Heart left ventricle (tissue), 16 donors: Measurements from ENCODE around the gene IFNL4. TPM values are rescaled to one million over a fixed set of nuclear protein-coding genes. Genes with fewer than 3 reads are reported as not detected.

Experiments
- ATAC-seq, 4 donors: fragments of 200-7000 bp; cut with Tn5 transposase; one replicate each; pipeline ENCODE4 v1.9.1; 2020 to 2022; ENCODE audit warnings: moderate library complexity in 4 of 4, mild to moderate bottlenecking in 3 of 4, moderate number of reproducible peaks in 1 of 4
- DNase-seq, 5 donors: peaks; one replicate each; pipeline ENCODE4 v3.0.0-alpha.2; 2020
- H3K27ac ChIP-seq, 12 donors: fragments of 200-600 bp; sonication (generic) in 4 of 12; one replicate each; pipeline versions ENCODE4 v1.5.0 to v1.8.0; 2016 to 2022; ENCODE audit warnings: mild to moderate bottlenecking in 2 of 12
- H3K27me3 ChIP-seq, 9 donors: fragments of 200-600 bp; sonication (generic) in 2 of 9; one replicate each; pipeline versions ENCODE4 v1.5.1 to v1.8.0; 2016 to 2022; ENCODE audit warnings: mild to moderate bottlenecking in 3 of 9
- H3K36me3 ChIP-seq, 9 donors: fragments of 200-600 bp; sonication (generic) in 2 of 9; one replicate each; pipeline versions ENCODE4 v1.5.0 to v1.8.0; 2018 to 2022; ENCODE audit warnings: mild to moderate bottlenecking in 2 of 9
- H3K4me1 ChIP-seq, 12 donors: fragments of 200-600 bp; sonication (generic) in 4 of 12; one replicate each; pipeline versions ENCODE4 v1.5.0 to v1.8.0; 2016 to 2022; ENCODE audit warnings: mild to moderate bottlenecking in 3 of 12
- H3K4me3 ChIP-seq, 12 donors: fragments of 200-600 bp; sonication (generic) in 4 of 12; one replicate each; pipeline versions ENCODE4 v1.5.0 to v1.8.0; 2017 to 2022; ENCODE audit warnings: mild to moderate bottlenecking in 9 of 12, moderate library complexity in 4 of 12
- H3K9me3 ChIP-seq, 12 donors: fragments of 200-600 bp; sonication (generic) in 4 of 12; one replicate each; pipeline versions ENCODE4 v1.5.0 to v1.8.0; 2016 to 2022; ENCODE audit warnings: mild to moderate bottlenecking in 1 of 12
- CTCF ChIP-seq, 12 donors: fragments of 200-600 bp; sonication (generic) in 4 of 12; IDR thresholded peaks; one replicate each; pipeline versions ENCODE4 v1.5.0 to v1.8.0; 2018 to 2022; ENCODE audit warnings: antibody characterized with exemption in 12 of 12, mild to moderate bottlenecking in 5 of 12
- POLR2A ChIP-seq, 2 donors: fragments of 450-650 bp; IDR thresholded peaks; one replicate each; pipeline ENCODE4 v1.6.1; 2017; ENCODE audit warnings: antibody characterized with exemption in 2 of 2, mild to moderate bottlenecking in 2 of 2, moderate library complexity in 2 of 2
- WGBS, 4 donors: extraction: QIAGEN DNeasy Blood & Tissue Kit in 2 of 4; methylation state at CpG; one replicate each; pipeline versions ENCODE4 v1.1.5 to v1.1.7; 2013 to 2018; 5-methylcytosine and 5-hydroxymethylcytosine counted together
- intact Hi-C, 10 donors: fragments of 100-400 bp; cut with DNase I; formaldehyde crosslinking; loops; one replicate each; pipeline versions ENCODE4 v1.11.1 to v1.14.2; 2022
- polyA plus RNA-seq, 2 donors: library from polyadenylated mRNA; stranded (reverse); fragments of 200-250 nt; gene quantifications; one replicate each; pipeline ENCODE4 v1.2.3, GENCODE V29; 2013
- total RNA-seq, 9 donors: library from RNA; depleted of rRNA in 2 of 9; stranded (reverse); fragments of >200 nt in 2 of 9; fragmentation: NEBNext Ultra II Directional in 3 of 9; extraction: Animal tissue kit (Norgen Biotek cat#: 25700) in 3 of 9; gene quantifications; one replicate each; pipeline versions ENCODE4 v1.1.0 to v1.2.4, GENCODE V29; 2016 to 2023
- donor health status: ischemic (EF 13 %, LVEDD 7.1; RV severe dilation, severe dysfunction).
- donor health status: healthy with polysubstance abuse.
- donor health status: DM: no; HTN: yes; CAD: no.
- donor health status: DM: no; HTN: no; CAD: no.
- donor health status: ischemic (EF 25% LVEDD 6.9; RV normal size, moderate dysfunction).
- donor health status: ischemic (EF 25% LVEDD 5.7; RV mildly dilated, moderate dysfunction).
- donor health status: healthy.
- donor health status: DM: yes; HTN: yes; CAD: no.
- donor health status: ischemic (EF 35%, LVEDD 5.7; RV mildly dilated, moderate dysfunction).
- donor health status: nonischemic (EF 11% LVEDD 7.7; RV severe dilation, severe dysfunction).
- donor health status: DM: yes; HTN: yes; CAD: no.
- donor health status: PGD.
- donor health status: ischemic (EF 29% LVEDD 5.4; RV normal size, mild dysfunction).
- donor health status: nonischemic (EF 23%, LVEDD 6.1; RV moderate dilation, normal function).

Gene IFNL4
- total and polyA plus RNA-seq, 11 donors, result not detected

- H3K27ac ChIP-seq, result no peak within 1 kb of the TSS
- H3K27me3 ChIP-seq, result peaks cover 15 to 94% (median 60%) of the 10 kb centered on the region in 9 donors
- intact Hi-C loops, result loop anchor here in 1 of 10 donors (10.0 kb wide), 1 partner anchor 128 kb away; the partner anchor contains the start of gene LRFN1
- peak within 1 kb of the TSS in 1 of 12 donors; percentile 26 for H3K4me3 ChIP-seq
- DNase-seq, result no peak
- no peak for ATAC-seq
- WGBS, 4 donors, result 2 to 4% (median 3%) methylated on average over 30 to 51 of the region's 51 CpGs
- no peak for TF ChIP-seq CTCF (IDR thresholded peaks at IDR 0.05)
- no peak for TF ChIP-seq POLR2A (IDR thresholded peaks at IDR 0.05)
- peaks cover 0 to 9% (median 0%) of the 10 kb centered on the region in 12 donors for H3K4me1 ChIP-seq
- H3K9me3 ChIP-seq, result no peaks in the 10 kb centered on the region
- no peaks in the 10 kb centered on the region for H3K36me3 ChIP-seq
Measured at GRCh38 chr19:39196860-39197562, 51.6 kb downstream of the IFNL4 start, which contains the start of gene NCCRP1. TSS of gene NCCRP1 (plus strand) at chr19:39196964. CDS start at chr19:39196983, 19 bp downstream.

- ATAC-seq (no peak), DNase-seq (no peak)
- intact Hi-C loops, result loop anchor here in 1 of 10 donors (10.0 kb wide), 1 partner anchor 128 kb away; the partner anchor contains the start of gene LRFN1
- H3K4me3 ChIP-seq, result no peak overlapping the region
- no peaks in the 10 kb centered on the region for H3K9me3 ChIP-seq
- WGBS, 4 donors, result 5 to 14% (median 9%) methylated on average over 5 to 7 of the region's 7 CpGs
- H3K27ac ChIP-seq, result no peak overlapping the region
- H3K36me3 ChIP-seq, result no peaks in the 10 kb centered on the region
- TF ChIP-seq CTCF (IDR thresholded peaks at IDR 0.05) (no peak), POLR2A (IDR thresholded peaks at IDR 0.05) (no peak)
- peaks cover 15 to 92% (median 54%) of the 10 kb centered on the region in 9 donors for H3K27me3 ChIP-seq
- H3K4me1 ChIP-seq, result peaks cover 0 to 9% (median 0%) of the 10 kb centered on the region in 12 donors
Measured at GRCh38 chr19:39196320-39196719, 52.3 kb downstream of the IFNL4 start.

Other genes starting within 250 kb of the IFNL4 start
- gene FBXO27, start 216.3 kb downstream of the IFNL4 start, total RNA-seq, result 10 to 100 TPM in 7 of 9 donors, 1 to 10 TPM in 2; 4.2 to 38.3 (median 23.2) TPM
- 1 to 10 TPM; 4.0 to 8.6 TPM for gene FBXO27, start 216.3 kb downstream of the IFNL4 start, polyA plus RNA-seq
- not detected for gene ACP7, start 164.5 kb downstream of the IFNL4 start, total RNA-seq
- not detected for gene ACP7, start 164.5 kb downstream of the IFNL4 start, polyA plus RNA-seq
- 10 to 100 TPM; 11.5 to 22.1 (median 16.2) TPM for gene PAK4, start 123.1 kb downstream of the IFNL4 start, total RNA-seq
- 10 to 100 TPM in 1 of 2 donors, 1 to 10 TPM in 1; 9.5 to 25.8 TPM for gene PAK4, start 123.1 kb downstream of the IFNL4 start, polyA plus RNA-seq
- under 1 TPM in 1 of 9 donors, not detected in 8; 0.16 TPM for gene NCCRP1, start 51.9 kb downstream of the IFNL4 start, total RNA-seq
- gene NCCRP1, start 51.9 kb downstream of the IFNL4 start, polyA plus RNA-seq, result not detected
- under 1 TPM in 1 of 9 donors, not detected in 8; 0.77 TPM for gene SYCN, start 44.6 kb downstream of the IFNL4 start, total RNA-seq
- gene SYCN, start 44.6 kb downstream of the IFNL4 start, polyA plus RNA-seq, result not detected
- not detected for gene IFNL3, start 3.9 kb downstream of the IFNL4 start, total RNA-seq
- not detected for gene IFNL3, start 3.9 kb downstream of the IFNL4 start, polyA plus RNA-seq
- gene IFNL2, start 19.5 kb upstream of the IFNL4 start, total RNA-seq, result not detected
- not detected for gene IFNL2, start 19.5 kb upstream of the IFNL4 start, polyA plus RNA-seq
- not detected for gene IFNL1, start 47.6 kb upstream of the IFNL4 start, total RNA-seq
- not detected for gene IFNL1, start 47.6 kb upstream of the IFNL4 start, polyA plus RNA-seq
- under 1 TPM in 8 of 9 donors, not detected in 1; 0.09 to 0.50 (median 0.28) TPM for gene LRFN1, start 72.0 kb upstream of the IFNL4 start, total RNA-seq
- under 1 TPM; 0.14 to 0.34 TPM for gene LRFN1, start 72.0 kb upstream of the IFNL4 start, polyA plus RNA-seq
- 10 to 100 TPM in 8 of 9 donors, 1 to 10 TPM in 1; 6.4 to 93.3 (median 10.8) TPM for gene GMFG, start 87.2 kb upstream of the IFNL4 start, total RNA-seq
- 10 to 100 TPM; 16.8 to 18.7 TPM for gene GMFG, start 87.2 kb upstream of the IFNL4 start, polyA plus RNA-seq
- gene SAMD4B, start 93.6 kb upstream of the IFNL4 start, total RNA-seq, result 100 to 1,000 TPM in 1 of 9 donors, 10 to 100 TPM in 8; 34.9 to 101 (median 52.3) TPM
- gene SAMD4B, start 93.6 kb upstream of the IFNL4 start, polyA plus RNA-seq, result 10 to 100 TPM; 62.1 to 78.6 TPM
- gene PAF1, start 142.2 kb upstream of the IFNL4 start, total RNA-seq, result 10 to 100 TPM; 32.8 to 75.7 (median 40.7) TPM
- 10 to 100 TPM; 32.5 to 61.1 TPM for gene PAF1, start 142.2 kb upstream of the IFNL4 start, polyA plus RNA-seq
- gene MED29, start 142.5 kb upstream of the IFNL4 start, total RNA-seq, result 10 to 100 TPM; 26.3 to 53.0 (median 34.1) TPM
- 10 to 100 TPM; 34.1 to 46.0 TPM for gene MED29, start 142.5 kb upstream of the IFNL4 start, polyA plus RNA-seq
- 100 to 1,000 TPM in 2 of 9 donors, 10 to 100 TPM in 7; 16.1 to 145 (median 51.1) TPM for gene ZFP36, start 158.0 kb upstream of the IFNL4 start, total RNA-seq
- 10 to 100 TPM; 45.8 to 65.1 TPM for gene ZFP36, start 158.0 kb upstream of the IFNL4 start, polyA plus RNA-seq
- 10 to 100 TPM in 8 of 9 donors, 1 to 10 TPM in 1; 9.2 to 38.5 (median 14.6) TPM for gene PLEKHG2, start 163.8 kb upstream of the IFNL4 start, total RNA-seq
- gene PLEKHG2, start 163.8 kb upstream of the IFNL4 start, polyA plus RNA-seq, result 10 to 100 TPM in 1 of 2 donors, 1 to 10 TPM in 1; 8.9 to 11.7 TPM
- gene RPS16, start 187.1 kb upstream of the IFNL4 start, total RNA-seq, result 1,000 to 10,000 TPM in 7 of 9 donors, 100 to 1,000 TPM in 2; 617 to 1,566 (median 1,374) TPM
- gene RPS16, start 187.1 kb upstream of the IFNL4 start, polyA plus RNA-seq, result 1,000 to 10,000 TPM; 1,266 to 2,656 TPM
- 100 to 1,000 TPM in 1 of 9 donors, 10 to 100 TPM in 8; 64.2 to 113 (median 81.7) TPM for gene SUPT5H, start 196.7 kb upstream of the IFNL4 start, total RNA-seq
- 100 to 1,000 TPM in 1 of 2 donors, 10 to 100 TPM in 1; 63.8 to 112 TPM for gene SUPT5H, start 196.7 kb upstream of the IFNL4 start, polyA plus RNA-seq
- 10 to 100 TPM; 66.0 to 91.3 (median 77.3) TPM for gene TIMM50, start 232.0 kb upstream of the IFNL4 start, total RNA-seq
- gene TIMM50, start 232.0 kb upstream of the IFNL4 start, polyA plus RNA-seq, result 100 to 1,000 TPM; 103 to 106 TPM